ENCODE measurements around the gene HDAC9.

HDAC9 gene

GRCh38 chr7:18740579-18740988 lies 245.0 kb downstream of the HDAC9 start:
- DNase-seq: no peak

GRCh38 chr7:18753972-18754610 lies 258.5 kb downstream of the HDAC9 start:
- no peak for DNase-seq

GRCh38 chr7:18754766-18755165 lies 259.2 kb downstream of the HDAC9 start:
- no peak for DNase-seq

GRCh38 chr7:18755793-18756192 lies 260.2 kb downstream of the HDAC9 start:
- no peak for DNase-seq

- no peak for DNase-seq
These were observed 261.0 kb downstream of the HDAC9 start for GRCh38 chr7:18756378-18757050.

- DNase-seq: no peak
These were observed 264.5 kb downstream of the HDAC9 start for GRCh38 chr7:18760046-18760445.

- no peak for DNase-seq
These were observed 265.3 kb downstream of the HDAC9 start for GRCh38 chr7:18760631-18761445.

GRCh38 chr7:18762189-18762588 lies 266.6 kb downstream of the HDAC9 start:
- no peak for DNase-seq

- DNase-seq: no peak
These were observed 272.7 kb downstream of the HDAC9 start for GRCh38 chr7:18768256-18768655.

- no peak for DNase-seq
These were observed 274.7 kb downstream of the HDAC9 start for GRCh38 chr7:18770154-18770811.

GRCh38 chr7:18770822-18771221 lies 275.3 kb downstream of the HDAC9 start:
- no peak for DNase-seq

- DNase-seq: peak; percentile 5
These were observed 276.5 kb downstream of the HDAC9 start for GRCh38 chr7:18771834-18772566.

GRCh38 chr7:18772567-18772965 lies 277.0 kb downstream of the HDAC9 start:
- no peak for DNase-seq

GRCh38 chr7:18777314-18777713 lies 281.8 kb downstream of the HDAC9 start:
- DNase-seq: no peak

GRCh38 chr7:18778594-18778993 lies 283.0 kb downstream of the HDAC9 start:
- no peak for DNase-seq

GRCh38 chr7:18780266-18780665 lies 284.7 kb downstream of the HDAC9 start:
- DNase-seq: no peak

GRCh38 chr7:18780938-18781337 lies 285.4 kb downstream of the HDAC9 start:
- no peak for DNase-seq

GRCh38 chr7:18786196-18786727 lies 290.7 kb downstream of the HDAC9 start:
- DNase-seq: no peak

- DNase-seq: no peak
These were observed 291.2 kb downstream of the HDAC9 start for GRCh38 chr7:18786796-18787195.

GRCh38 chr7:18788026-18788425 lies 292.5 kb downstream of the HDAC9 start:
- peak; percentile 39 for DNase-seq

- no peak for DNase-seq
These were observed 297.5 kb downstream of the HDAC9 start for GRCh38 chr7:18792871-18793595.

- no peak for DNase-seq
These were observed 300.7 kb downstream of the HDAC9 start for GRCh38 chr7:18796216-18796615.

Data from NCI-H2171 (cell line).